Midbrain (tissue), 1 donor: ENCODE results near the gene IRF5.

Experiments
- DNase-seq: peaks from one replicate; lab custom pipeline; 2025; lab: John Stamatoyannopoulos, UW

IRF5 gene

GRCh38 chr7:128920913-128921582, 16.7 kb upstream of the IRF5 start:
- DNase-seq, result no peak

- no peak for DNase-seq
These were observed 15.8 kb upstream of the IRF5 start for GRCh38 chr7:128921866-128922440.

GRCh38 chr7:128922496-128923410, 15.0 kb upstream of the IRF5 start:
- DNase-seq, result no peak

- no peak for DNase-seq
These were observed 14.3 kb upstream of the IRF5 start for GRCh38 chr7:128923411-128923800.

- DNase-seq, result no peak
These were observed 12.8 kb upstream of the IRF5 start for GRCh38 chr7:128924707-128925588.

GRCh38 chr7:128928159-128928813, 9.4 kb upstream of the IRF5 start:
- no peak for DNase-seq

- DNase-seq, result no peak
These were observed 8.6 kb upstream of the IRF5 start for GRCh38 chr7:128928882-128929788.

GRCh38 chr7:128931190-128931798, 6.4 kb upstream of the IRF5 start:
- no peak for DNase-seq

- DNase-seq, result no peak
These were observed 5.5 kb upstream of the IRF5 start for GRCh38 chr7:128931965-128932861.

- DNase-seq, result no peak
These were observed 4.9 kb upstream of the IRF5 start for GRCh38 chr7:128932862-128933179.

- peak; percentile 47 for DNase-seq
These were observed 4.4 kb upstream of the IRF5 start for GRCh38 chr7:128933180-128933891.

- DNase-seq, result peak; percentile 7
These were observed 3.1 kb upstream of the IRF5 start for GRCh38 chr7:128934361-128935341.

GRCh38 chr7:128935342-128935730, 2.4 kb upstream of the IRF5 start:
- no peak for DNase-seq

- no peak for DNase-seq
These were observed 929 bp upstream of the IRF5 start for GRCh38 chr7:128936798-128937197.

- DNase-seq, result no peak
These were observed 468 bp upstream of the IRF5 start for GRCh38 chr7:128937271-128937646.

GRCh38 chr7:128938544-128939074, 882 bp downstream of the IRF5 start:
- DNase-seq, result no peak
